ENCODE data around the gene PTGFR.

PTGFR gene

DNA sequence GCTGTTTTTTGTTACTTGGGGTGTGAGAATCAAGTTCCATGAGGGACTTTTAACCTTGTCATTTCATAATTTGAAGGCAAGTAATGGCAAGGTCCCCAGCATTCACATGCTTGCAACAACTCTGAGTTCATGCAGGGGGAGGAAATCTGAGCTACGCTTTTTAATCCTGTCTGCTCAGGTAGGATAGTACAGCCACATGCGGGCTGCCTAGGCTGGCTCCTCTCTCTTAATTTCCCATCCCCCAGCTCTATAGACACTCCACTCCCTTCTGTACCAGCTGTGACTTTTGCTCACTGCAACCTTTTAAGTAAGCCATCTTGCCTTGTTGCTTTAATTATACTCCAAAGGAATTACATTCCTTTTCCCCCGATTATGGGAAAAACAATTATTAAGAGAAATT, 30.1 kb downstream of the PTGFR start:
- DNase-seq, result no peak

DNA sequence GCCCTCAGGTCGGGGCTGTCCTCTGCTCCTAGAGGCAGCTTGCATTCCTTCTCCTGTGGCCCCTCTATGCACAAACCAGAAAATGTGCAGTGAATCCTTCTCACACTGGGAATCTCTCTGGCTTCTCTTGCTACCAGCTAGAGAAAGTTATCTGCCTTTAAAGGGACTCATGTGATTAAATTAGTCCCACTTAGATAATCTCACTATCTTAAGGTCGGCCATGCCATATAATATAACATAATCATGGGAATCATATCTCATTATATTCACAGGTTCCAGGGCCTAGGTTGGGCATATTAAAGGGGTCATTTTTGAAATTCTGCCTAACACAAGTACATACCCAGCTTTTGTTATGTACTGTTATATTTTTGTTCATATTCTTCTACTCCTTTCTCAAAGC, 31.4 kb downstream of the PTGFR start:
- no peak for DNase-seq

DNA sequence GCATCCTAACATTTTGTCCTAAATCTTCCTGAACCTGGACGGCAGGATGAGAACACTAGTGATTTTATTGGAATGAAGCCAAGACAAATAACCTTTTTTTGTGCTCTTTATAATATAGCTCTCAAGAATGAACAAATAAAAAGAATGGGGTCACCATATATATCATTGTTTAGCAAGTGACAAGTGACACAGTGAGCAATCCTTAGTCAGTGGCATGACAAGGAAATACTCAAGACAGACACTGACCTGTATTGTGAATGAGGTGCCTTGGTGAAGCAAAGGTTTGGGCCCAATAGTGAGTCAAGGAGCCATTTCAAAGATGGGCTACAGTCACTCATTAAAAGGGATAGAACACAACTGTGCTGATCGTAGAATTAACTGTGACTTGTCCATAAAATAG, 35.7 kb downstream of the PTGFR start:
- DNase-seq, result no peak

DNA sequence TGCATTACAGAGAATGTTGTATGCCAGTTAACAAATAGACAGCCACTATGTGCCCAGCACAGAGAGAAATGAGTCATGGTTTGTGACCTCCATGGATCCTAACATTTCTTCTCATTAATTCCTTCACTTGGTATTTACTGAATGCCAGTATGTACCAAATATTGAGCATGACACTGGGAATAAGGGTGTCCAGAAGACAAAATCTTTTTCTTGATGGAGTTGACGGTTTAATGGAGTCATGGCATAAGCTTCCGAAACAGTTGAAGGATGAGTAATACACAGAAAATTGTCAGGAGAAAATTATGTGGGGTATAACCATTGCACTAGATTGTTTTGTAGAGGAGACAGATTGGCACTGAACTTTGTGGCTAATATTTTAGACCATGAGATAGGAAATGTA, 36.9 kb downstream of the PTGFR start:
- no peak for DNase-seq

DNA sequence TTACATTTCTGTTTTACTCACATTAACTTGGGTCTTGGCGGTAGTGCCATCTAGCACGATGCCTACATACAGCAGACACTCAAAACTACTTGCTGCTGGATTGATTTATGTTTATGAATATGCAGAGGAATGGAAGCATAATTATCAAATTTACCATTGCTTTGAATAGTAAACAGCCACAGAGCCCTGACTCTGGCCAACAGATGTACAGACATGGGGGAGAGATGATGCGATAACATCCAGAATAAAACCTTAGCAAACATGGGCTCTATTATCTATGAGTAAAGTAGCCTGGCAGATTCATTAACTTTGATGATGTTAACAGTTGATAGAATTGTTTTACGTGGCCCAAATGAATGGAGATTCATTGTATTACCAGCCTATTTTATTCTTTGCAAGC, 42.8 kb downstream of the PTGFR start:
- no peak for DNase-seq

DNA sequence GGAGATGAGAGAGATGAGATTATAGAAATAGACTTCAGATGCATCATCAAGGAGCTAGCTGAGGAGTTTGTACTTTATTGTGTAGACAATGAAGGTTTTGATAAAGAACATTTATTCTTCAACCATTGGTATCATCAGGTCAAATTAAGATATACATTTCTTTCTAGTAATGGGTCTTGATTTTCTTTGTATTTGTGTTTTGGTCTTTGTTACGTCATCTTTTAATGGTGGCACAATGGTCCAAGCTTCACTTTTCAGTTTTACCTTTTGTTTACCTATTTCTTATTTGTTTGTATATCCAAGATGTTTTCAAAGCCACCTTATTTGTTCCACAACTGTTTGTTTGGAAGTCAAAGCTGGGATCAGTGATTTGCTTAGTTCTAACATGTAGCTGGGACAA, 44.5 kb downstream of the PTGFR start:
- DNase-seq, result no peak

DNA sequence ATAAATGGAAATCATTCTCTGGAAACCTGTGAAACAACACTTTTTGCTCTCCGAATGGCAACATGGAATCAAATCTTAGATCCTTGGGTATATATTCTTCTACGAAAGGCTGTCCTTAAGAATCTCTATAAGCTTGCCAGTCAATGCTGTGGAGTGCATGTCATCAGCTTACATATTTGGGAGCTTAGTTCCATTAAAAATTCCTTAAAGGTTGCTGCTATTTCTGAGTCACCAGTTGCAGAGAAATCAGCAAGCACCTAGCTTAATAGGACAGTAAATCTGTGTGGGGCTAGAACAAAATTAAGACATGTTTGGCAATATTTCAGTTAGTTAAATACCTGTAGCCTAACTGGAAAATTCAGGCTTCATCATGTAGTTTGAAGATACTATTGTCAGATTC, 45.7 kb downstream of the PTGFR start:
- DNase-seq, result no peak

DNA sequence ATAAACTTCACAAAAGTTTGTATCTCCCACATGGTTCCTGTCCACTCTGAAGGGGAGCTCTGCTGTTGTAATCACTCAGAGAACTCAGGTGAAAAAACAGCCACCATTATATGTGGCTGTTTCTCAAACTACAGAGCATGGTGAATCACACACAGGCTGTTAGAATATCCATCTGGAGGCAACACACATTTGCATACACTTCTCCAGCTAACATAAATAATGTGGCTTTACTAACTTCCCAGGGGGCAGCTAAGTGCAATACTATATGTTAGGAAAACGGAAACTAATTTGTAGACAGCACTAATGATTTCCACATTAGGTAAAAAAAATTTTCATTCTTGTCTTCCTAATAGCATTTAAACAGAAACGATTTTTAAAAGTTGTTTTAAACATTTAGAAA, 49.3 kb downstream of the PTGFR start:
- no peak for DNase-seq

DNA sequence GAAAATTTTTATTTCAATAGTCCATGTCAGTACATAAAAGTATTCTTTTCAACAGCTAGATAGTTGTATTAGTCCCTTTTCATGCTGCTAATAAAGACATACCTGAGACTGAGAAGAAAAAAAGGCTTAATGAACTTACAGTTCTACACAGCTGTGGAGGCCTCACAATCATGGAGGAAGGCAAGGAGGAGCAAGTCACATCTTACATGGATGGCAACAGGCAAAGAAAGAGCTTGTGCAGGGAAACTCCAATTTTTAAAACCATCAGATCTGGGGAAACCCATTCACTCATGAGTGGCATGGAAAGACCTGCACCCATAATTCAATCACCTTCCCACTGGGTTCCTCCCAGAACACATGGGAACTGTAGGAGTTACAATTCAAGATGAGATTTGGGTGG, 50.7 kb downstream of the PTGFR start:
- no peak for DNase-seq

DNA sequence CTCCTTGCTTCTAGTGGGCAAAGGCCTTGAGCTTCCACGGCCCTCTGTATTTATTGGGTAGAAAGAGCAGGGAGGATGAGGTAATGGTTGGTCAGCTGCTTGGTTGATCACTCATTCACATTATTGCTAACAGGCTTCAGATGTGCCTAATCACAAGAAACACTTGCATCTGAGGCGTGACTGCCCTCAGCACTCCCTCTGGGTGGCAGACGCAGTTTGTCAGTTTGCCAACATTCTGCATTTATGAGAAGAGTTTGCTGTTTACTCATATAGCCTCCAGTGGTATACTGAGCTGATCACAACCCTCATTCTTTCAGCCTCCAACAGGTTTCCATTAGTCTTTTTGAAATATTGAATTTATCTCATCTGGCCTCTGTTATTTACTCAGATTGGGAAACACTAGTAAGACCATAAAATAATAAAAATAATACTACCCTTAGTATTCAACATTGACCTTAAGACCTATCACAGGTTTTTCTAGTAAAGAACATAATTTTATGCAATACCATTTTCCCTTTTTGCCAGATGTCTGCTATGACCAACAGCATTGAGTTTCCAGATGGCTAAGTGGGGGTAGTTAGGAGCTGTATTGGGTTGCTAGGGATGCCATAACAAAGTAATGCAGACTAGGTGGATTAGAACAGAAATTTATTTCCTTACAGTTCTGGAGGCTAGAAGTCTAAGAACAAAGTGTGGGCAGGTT, 53.3 kb downstream of the PTGFR start:
- no peak for DNase-seq

DNA sequence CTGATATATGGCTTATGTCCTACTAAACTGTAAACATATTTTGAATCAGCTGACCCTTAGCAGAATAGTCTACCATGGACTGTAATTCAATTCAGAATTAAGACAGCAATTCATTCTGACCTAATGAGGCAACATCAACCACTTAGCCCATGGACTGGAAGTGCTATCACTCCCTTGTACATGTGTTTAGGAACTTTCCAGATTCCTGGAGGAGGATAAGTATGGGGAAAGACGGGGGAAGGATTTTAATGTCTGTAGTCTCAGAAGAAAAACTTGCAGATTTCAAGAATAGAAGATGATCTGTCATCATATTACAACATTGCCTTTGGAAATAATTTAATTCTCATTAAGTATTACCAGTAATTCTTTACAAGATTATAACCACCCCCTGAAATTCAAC, 56.3 kb downstream of the PTGFR start:
- DNase-seq, result no peak

DNA sequence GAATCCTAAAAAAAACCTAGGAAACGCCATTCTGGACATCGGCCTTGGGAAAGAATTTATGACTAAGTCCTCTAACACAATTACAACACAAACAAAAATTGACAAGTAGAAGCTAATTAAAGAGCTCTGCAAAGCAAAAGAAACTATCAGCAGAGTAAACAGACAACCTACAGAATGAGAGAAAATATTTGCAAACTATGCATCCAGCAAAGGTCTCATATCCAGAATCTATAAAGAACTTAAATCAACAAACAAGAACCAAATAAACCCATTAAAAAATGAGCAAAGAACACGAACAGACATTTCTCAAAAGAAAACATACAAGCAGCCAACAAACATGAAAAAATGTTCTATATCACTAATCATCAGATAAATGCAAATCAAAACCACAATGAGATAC, 58.6 kb downstream of the PTGFR start:
- no peak for DNase-seq

DNA sequence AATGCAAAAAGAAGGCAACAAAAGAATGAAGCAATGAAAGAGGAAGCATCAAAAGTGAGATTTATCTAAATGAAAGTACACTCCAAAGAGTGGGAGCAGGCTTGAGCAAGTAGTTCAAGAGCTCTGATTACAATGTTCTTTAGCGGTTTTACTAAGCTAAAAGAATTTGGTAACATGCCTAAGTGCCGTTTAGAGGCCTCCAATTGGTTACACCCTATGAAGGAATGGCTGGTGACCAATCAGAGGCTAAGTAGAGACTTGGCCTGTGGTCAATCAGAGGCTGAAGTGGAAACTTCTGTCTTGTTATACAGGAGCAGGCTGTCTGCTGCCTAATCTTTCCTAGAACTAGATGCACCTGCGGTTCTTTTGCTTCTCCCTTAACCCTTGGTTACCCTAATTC, 59.1 kb downstream of the PTGFR start:
- DNase-seq, result no peak

DNA sequence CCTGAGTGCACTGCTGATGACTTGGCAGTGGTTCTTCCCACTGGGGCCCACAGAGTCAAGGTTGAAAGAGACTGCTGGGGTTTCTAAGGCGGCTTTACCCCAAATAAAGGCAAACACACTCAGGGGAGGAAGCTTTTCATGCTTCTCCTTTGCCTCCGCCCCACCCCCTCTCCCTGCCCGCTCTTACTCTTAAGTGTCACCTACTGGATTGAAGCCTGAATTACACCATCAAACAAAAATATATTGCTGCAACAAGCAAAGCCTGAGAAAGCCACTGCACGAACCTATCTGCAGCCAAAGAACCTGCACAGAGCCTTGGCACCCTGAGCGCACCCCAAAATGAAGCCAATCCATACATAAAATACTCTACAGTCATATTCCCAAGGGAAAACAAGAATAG, 63.1 kb downstream of the PTGFR start:
- no peak for DNase-seq

DNA sequence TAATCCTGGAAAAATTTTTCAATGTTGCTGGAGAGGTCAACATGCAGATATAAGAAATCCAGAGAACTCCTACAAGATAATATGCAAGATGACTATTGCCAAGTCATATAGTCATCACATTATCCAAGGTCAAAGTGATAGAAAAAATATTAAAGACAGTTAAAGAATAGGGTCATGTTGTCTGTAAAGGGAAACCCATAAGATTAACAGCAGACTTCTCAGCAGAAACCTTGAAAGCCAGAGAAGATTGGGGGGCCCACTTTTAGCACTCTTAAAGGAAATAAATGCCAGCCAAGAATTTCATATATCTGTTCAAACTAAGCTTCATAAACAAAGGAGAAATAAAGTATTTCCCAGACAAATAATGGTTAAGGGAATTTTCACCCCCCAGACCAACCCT, 64.1 kb downstream of the PTGFR start:
- DNase-seq, result no peak

DNA sequence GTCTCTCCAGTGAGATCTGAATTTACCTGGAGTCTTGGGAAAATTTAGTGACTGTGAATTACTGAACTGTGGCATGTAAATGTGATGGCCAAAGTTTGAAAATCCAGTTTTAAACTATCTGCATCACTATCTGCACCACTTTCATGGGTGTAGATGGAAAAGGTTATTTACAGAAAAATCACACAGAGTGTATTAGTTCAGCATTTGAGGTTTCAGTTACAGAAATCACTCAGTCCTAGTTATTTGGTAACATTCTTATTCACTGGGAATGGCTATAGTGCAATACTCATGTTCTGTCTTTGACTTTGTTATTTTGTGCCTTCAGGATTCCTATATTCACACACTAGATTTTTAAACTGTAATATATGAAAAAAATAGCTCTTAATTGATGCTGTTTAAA, 68.9 kb downstream of the PTGFR start:
- DNase-seq, result no peak

DNA sequence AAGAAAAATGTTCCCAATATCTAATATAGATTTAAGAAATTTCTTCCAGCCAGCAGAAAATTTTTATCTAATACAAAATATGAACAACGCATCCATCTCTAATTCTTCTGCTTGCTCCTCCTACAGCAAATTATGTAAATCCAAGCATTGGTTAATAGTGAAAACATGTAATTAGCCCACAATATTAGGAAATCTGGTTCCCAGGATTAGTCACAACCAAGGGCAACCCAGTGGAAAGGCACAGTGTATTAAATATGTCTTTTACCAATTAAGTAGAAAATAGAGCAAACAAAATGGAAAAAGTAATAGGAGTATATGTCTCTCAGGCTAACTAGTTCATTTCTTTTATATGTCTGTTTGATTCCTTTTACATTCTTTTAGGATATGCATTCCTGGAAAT, 70.0 kb downstream of the PTGFR start:
- DNase-seq, result no peak

DNA sequence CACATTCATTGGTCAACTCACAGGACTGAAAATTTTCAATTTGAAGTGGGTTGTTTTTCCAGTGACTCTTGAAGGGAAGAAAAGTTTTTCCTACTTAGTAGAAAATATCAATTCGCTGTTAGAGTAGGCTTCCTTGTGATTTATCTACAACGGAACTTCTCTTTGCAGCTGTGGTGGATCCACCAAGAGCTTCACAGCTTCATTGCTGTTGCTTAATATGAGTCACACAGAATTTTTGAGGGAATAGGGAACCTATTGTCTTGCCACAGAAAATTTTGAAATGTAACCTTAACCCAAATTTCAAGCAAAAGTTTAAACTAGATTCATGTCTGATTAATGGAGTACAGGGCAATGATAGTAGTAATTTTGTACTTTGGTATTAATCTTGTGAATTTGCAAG, 71.1 kb downstream of the PTGFR start:
- DNase-seq, result no peak

DNA sequence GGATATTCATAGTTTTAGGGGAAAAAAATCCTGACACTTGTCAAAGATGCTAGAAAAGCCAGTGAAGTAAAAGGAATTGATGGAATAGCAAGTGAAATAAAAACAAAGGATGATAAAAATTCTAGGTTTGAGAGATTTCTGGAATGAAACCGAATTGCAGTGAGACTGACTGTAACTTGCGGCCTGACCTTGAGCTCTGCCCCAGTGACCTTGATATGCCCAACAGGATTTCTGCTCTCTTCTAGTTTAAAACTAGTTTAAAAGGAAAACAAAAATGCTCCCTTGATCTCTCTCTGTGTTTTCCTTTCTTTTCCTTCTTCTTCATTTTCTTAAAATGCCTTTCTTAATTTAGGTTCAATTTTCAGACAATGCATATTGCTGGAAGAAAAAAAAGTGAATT, 74.6 kb downstream of the PTGFR start:
- DNase-seq, result no peak

DNA sequence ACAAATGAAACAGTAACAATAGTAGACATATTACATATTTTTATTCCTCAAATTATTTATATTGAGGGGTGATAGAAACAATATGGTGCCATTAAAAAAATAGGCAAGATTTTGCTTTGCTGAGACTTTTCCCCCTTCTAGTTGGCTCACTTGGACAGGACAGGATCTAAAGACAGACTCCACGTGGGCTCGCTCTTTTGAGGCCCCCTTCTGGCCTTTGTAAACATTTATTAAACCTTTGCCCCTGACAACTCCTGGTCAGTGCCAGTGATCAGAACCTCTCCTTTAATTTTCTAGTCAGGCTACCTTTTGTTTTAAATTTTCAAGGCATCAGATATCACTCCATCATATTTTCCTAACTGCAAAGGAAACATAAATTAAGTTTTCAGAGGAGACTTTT, 79.8 kb downstream of the PTGFR start:
- no peak for DNase-seq

DNA sequence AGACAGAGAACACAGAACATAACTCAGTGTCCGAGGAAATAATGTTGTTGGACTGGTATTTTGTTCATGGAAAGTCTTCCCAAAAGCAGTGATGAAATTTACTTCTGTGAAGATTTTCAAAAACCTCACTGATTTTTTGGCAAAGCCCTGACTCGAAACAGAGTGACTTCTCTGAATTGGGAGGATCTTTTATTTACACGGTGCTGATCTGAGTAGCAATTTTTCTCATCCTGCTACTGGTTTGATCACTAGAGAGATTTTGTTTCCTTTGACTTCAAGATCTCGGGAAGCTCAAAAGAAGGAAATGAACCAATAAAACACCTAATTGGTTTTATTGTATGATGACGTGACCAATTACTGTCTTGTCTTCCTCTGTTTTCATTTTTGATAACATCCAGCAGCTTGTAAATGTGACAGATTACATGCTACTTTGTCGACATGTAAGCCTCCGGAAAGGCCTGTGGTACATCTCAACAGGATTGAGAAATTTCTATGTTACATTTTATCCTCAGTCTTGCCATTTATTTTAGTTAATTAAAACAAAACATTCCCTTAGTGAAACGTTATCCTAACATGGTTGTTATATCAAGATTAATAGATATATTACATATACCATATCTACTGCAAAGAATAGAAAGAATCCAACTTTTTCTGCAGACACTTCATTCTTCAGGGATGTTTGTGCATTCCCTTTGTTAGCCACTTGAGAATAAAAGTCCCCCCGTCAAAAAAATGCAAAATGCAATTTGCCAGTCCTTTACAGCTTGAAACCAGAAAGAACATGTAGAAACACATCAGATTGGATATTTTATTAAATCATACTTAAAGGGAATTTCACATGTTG, 86.7 kb downstream of the PTGFR start:
- DNase-seq, result no peak

DNA sequence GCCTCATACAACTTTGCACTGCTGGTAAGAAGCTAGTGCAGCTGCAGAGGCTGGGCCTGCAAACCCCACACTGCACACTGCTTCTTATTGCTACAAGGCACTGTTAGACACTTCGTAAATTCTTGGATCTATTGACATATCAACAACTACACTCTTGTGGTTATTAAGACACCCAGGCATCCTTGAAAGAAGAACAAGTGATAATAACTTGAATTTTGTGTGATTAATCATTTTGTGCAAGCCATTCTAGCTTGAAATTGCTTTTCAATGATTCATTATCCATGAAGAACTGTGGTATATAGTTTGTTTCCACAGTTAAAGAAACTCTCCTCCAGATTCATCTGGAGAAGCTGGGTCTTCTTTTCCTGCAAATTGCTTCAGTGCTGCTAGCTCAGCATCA, 95.8 kb downstream of the PTGFR start:
- DNase-seq, result no peak

DNA sequence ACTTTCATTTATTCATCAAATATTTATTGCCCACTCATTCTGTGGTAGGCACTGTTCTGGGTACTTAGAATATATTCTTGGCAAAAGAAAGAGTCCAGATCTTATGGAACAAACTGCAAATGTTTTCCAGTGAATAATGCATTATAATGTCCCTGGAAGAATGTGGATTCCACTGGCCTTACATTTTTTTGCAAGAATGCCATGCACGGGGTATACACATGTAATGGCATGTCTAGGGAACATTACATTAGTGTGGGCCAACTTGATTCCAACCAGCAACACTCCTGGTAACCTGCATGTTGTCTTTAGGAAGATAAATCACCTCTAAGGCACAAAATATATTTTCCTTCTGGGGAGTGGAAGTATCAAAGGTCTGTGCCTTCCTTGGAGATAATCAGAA, 96.4 kb downstream of the PTGFR start:
- DNase-seq, result no peak
